GM21390 (cell line): ENCODE measurements around the gene NR2E1.

Experiments
- ATAC-seq: cut with Tn5 transposase; IDR thresholded peaks from one replicate; pipeline ENCODE4 v1.9.1; 2021; ENCODE audit not compliant: unreplicated experiment

Gene NR2E1

DNA sequence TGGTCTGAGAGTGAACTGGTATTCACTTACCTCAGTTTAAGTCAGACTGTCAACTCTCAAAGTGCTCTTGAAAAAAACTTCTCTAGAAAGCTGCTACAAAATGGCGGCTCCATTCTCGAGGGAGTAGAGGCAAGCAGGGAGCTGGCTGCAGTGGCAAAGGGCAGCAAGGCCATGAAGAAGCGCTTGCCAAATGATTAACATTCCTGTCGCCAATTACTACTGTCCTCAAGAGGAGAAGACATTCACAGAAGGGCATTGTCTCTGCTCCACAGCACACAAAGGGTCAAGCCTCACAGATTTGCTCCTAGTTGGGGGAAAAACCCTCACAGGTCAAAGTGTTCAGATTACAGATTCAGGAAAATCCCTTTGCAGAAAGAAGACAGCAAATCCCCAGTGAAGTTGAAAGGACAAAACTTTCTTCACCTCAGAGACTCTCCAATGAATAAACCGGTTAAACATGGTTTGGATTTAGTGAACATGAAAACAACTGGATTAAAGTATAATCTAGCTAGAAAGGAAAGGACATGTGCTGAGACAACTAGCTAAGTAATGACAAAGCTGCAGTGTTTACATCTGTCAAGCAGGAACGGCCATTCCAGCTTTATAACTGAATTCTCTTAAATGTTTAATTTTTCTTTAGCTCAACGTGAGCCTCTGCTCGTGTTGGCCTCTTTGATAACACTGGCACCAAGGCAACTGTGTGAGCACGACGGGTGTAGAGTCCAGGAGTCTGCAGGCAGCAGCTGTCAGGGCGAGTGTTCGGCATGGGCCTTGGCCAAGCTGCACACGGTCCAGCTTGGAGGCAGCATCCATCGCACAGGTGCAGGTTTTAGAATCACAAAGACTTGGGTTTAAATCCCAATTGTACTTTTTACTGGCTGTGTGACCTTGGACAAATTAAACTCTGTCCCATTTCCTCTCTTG, 37.6 kb downstream of the NR2E1 start:
- ATAC-seq: no peak

DNA sequence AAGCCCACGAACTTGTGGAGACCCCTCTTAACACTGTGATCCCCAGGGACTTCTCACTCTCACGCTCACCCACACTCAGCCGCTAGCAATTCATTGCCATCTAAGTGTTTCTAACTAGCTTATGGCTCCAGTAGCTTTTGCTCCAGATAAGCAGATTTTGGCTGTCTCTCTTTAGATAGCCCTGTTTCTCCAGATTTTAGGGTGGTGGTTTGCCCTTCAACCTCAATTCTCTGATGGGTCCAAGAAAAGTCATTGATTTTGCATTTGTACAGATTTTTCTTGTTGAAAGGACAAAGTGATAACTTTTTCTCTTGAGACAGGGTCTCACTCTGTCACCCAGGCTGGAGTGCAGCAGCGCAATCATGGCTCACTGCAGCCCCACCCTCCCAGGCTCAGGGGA, 41.2 kb downstream of the NR2E1 start:
- no peak for ATAC-seq

DNA sequence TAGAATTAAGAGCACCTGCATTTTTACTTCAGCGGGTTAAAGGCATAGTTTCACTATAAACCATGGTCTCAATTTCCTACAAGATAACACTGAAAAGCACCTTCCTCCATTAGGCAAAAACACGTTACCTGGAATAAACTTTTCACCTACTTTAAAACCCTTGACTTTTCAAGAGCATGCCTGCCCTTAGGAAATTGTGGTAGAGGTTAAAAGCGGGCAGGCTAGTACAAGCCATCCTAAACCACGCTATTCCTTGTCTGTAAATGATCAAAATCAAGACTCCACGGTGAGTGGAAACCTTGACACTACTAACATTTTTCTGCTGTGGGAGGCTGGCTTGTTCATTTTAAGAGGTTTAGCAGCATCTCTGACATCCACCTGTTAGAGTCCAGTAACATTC, 43.9 kb downstream of the NR2E1 start:
- no peak for ATAC-seq

DNA sequence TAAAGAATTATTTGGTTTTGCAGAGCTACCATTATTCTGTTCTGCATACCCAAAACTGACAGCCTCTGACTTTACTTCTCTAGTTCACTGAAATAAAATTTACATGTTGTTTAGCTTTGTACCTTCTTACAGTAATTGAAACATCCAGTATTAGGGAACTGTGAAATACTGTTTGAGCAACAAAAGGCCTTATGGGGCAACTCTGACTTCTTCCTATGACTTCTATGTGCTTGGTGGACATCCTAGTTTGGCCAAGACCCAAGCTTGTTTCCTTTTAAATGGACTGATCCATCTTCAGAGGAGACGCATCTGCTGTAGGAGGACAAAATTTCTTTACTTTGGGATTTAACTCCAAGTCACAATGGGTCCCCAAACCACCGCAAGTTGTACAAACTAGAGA, 44.7 kb downstream of the NR2E1 start:
- no peak for ATAC-seq

DNA sequence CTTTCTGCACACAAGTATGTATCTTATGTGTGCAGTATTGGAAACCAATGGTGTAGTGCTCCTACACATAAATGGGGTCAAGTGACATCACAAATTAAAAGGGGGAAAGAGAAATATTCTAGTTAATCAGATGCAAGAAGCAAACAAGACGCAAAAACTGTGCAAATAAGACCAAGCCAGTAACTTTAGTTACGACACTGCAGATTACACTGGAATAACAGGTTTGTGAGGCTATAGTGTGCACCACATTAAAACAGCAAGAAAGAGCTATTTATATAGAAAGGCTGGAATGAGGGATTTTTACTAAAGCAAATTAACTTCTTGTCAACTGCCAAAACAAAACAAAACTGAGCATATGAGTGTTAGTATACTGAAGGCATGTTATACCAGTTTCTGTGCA, 45.8 kb downstream of the NR2E1 start:
- no peak for ATAC-seq

DNA sequence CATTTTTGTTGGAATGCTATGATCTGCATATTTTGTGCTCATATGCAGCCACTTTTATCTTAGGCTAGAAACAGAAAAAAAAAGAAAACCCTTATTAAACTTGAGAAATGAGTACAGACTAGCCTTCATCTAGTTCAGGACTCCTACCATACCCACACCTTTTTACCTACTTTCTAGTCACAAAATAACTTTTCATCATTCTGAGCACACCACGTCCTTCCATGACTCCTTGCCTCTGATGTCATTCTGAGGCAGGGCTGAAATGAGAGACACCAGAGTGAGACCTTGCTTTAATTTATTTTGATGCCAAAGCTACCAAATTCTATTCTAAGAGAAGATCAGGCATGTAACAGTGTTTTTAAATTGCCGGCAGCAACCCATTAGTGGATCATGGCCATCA, 56.2 kb downstream of the NR2E1 start:
- no peak for ATAC-seq

DNA sequence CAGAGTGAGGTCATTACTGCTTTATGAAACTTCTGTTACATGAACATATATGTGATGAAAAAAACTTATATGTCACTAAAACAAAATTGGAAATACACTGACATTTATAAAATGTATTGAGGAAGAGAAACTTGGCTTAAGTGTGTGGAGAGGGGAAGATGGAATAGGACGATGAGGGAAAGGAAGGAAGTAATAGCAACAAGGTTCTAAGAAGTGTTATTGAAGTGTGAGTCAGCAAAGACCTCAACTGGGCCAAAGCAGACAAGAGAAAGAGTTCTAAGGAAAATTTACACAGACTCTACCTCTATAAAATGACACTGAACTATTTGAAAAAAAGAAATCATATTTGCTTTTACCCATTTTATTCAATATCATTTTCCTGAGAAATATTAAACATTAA, 56.7 kb downstream of the NR2E1 start:
- no peak for ATAC-seq

DNA sequence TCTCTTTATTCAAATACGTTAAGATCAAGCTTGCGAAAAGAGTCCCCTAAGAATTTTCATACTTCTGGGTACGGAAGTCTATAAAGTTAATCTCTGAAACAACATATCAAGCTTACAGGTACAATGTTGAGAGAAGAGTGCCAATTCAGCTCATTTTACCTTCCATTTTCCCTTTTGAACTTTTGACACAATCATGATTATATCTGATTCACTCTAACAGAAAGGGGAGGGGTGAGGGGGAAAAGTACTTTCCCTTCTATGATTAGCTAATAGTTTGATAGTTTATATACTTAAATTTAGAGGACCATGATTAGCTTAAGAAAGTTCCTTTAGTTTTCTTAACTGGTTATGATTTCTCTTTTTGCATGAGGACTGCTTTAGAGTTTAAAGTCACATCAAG, 61.5 kb downstream of the NR2E1 start:
- no peak for ATAC-seq

DNA sequence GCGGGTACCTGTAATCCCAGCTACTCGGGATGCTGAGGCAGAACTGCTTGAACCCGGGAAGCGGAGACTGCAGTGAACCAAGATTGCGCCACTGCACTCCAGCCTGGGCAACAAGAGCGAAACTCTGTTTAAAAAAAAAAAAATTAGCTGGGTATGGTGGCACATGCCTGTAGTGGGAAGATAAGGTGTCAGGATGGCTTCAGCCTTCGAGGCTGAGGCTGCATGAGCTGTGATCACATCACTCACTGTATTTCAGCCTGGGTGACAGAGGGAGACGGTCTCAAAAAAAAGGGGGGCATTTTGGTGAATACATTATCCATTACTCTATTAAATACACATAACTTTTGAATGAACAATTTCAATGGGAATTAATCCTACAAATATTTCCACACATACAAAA, 62.6 kb downstream of the NR2E1 start:
- no peak for ATAC-seq

DNA sequence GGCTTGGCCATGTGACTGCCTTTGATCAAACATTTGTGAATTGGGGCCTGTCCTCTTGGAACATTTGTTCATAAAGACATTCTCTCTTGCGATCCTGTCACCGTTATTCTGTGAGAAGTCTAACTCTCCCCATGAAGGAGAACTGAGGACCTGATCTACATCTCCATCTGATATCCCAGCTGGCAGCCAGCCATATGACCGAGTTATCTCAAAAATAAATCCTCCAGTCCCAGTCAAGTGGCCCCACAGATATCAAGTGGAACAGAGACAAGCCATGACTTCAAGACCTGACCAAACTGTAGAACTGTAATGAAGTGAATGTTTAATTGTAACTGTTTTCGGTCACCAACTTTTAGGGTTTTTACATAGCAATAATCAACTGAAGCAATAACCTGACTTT, 69.3 kb downstream of the NR2E1 start:
- ATAC-seq: no peak

DNA sequence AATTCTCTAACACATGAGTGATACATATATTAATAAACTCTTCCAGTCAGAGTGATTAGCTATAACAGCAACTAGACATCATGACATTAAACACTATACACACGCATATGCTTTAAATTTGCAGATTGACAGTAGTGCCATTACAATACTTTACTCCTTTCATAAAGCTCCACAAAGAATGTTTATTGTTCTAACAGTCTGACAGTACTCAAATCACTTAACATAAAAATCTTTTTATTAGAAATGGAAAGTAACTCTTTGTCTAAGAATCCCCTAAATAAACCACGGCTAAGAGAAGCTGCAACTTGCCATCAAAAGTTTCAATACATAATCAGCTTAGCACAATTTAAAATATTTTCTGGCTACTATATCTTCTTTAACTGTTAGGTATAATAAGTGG, 71.0 kb downstream of the NR2E1 start:
- ATAC-seq: no peak

DNA sequence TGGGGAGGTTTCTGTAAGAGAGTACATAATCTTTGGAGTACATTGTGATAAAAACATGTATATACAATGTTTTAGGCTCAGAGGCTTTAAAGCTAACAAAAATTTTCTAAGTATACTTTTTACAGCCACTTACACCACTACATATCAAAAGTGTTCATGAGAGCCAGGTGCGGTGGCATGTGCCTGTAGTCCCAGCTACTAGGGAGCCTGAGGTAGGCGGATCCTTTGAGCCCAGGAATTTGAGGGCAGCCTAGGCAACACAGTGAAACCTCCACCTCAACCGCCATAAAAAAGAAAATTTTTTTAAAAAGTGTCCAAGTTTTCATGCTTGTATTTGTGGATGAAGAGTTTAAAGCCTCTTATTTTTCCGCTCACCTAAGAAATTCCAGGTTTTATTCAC, 72.5 kb downstream of the NR2E1 start:
- ATAC-seq: no peak
